GM10847 (cell line): ENCODE measurements around the gene GPR148.

Experiments
- POLR2A ChIP-seq: IDR thresholded peaks from 2 replicates; pipeline ENCODE4 v1.6.1; 2011; ENCODE audit not compliant: insufficient read length; ENCODE audit errors: extremely low read depth

GPR148 gene

DNA sequence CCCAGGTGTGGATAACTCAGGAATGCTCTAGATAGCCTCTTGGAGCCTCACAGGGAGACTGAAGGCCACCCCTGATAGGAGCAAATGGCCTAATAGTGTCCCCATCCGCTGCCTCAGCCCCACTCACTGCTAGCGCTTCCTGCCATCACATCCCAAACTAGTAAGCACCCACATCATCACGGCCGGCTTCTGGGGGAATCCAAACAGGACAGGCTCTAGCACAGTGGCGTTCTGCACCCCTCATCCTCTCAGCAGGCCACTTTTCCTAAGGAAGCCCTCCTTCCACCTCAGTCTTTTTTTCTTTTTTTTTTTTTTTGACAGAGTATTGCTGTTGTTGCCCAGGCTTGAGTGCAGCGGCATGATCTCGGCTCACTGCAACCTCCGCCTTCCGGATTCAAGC is 20.2 kb downstream of the GPR148 start:
- TF ChIP-seq POLR2A, result no peak

DNA sequence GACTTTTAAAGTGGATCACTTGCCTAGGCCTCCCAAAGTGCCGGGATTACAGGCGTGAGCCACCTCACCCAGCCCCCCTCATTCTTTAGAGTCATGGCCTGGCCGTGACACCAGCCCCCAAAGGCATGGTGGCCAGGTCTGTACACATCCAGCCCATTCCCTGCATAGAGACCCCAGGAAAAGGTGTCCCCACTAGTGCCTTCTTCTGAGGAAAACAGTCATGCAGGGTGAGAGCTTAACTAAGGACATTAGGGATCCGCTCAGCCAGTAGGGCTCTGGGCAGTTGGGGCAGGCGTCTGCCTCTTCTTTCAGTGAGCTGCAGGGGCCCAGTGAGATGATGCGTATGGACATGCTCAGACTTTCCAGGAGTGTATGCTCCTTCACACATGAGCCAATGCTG is 20.8 kb downstream of the GPR148 start:
- TF ChIP-seq POLR2A, result no peak

DNA sequence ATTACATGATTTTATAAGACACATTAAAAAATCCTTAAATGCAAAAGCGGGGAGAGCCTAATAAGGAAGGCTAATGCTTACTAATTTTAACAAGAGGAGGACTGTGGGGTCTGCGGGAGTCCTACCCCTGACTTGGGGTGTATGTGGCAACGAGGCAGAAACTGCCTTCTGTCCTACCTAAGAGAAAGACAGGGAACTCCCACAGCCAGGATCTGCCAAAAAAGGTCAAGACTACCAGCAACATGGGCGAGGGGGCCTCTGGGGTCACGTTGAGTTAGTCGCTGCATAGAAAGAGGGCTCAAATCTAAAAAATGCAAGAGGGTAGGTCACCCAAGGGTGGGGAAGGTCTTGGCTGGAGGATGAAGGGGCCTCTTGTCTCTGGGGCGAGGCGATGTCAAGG is 25.9 kb downstream of the GPR148 start:
- no peak for TF ChIP-seq POLR2A

DNA sequence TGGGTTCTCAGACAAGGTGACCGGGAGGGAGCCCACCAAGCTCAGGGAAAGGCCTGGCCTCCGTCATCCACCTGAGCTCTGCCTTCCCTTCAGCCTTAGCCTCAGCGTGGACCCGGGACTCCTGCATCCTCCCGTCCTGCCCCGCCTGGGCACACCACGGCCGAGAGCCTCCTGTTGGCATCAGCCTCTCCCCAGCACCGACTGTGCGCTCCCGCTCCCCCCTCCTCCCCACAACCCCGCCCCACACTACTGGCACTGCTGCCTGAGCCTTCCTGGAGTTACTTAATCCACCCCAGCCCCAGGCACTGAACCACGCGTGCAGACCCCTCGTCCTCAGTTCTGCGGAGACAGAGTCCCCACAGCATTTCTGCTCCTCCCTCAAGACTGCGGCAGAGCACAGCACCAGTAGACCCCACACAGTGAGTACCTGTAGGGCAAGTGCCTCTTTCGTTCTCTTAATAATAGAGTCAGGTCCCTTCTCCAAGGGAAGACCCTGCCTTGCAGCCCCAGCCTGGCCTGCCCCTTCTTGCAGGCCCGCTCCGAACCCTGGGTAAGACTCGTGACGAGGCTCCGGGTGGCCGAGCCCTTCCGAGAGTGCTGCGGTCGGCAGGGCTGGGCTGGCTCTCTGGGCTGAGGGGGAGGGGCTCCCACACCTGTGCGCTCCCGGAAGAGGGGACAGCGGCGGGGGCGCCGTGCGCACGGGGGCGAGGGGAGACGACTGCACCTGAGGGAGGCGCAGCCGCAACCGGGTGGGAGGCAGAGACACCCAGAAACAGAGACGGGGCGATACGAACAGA is 26.6 kb downstream of the GPR148 start, which contains the start of gene AMER3:
TSS of gene AMER3 (plus strand) at position 285 of the 797 bp plus-strand sequence. CDS start 6,533 bp downstream, outside the sequence.
- TF ChIP-seq POLR2A, result no peak

DNA sequence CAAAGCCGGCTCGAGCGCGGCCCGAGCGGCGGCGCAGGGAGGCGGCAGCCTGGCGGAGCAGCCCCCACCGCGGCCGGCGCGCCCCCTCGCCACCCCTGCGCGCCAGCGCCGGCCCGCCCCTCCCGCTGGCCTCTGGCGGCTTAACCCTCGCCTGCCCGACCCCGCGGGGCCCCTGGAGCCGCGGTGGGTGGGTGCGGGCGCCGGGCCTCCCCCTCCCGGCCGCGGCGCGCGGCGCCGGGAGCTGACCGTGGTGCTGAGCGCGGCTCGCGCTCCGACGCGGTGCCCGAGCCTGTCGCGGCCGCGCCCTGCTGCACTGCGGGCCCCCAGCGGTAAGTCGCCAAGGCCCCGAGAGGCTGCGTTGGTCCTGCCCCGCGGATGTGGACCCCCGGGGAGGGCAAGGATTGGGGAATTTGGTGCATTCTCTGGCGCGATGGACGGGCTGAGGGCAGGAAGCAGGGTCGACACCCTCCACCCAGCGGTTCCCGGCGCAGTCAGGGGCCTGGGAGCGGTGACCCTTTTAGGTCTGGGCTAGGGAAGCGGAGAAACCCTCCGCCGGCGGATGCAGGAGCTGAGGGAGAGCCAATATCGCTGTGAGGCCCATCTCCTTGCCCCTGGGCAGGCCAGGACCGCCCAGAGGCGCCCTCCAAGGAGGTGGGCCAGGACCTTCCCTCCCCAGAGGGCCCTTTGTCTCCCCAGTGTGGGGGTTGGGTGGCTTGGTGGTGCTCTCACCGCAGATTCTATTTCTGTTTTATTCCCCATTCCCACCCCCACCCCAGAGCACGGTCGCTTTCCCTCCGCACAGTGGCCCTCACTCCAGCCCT is 27.4 kb downstream of the GPR148 start:
- TF ChIP-seq POLR2A, result no peak

DNA sequence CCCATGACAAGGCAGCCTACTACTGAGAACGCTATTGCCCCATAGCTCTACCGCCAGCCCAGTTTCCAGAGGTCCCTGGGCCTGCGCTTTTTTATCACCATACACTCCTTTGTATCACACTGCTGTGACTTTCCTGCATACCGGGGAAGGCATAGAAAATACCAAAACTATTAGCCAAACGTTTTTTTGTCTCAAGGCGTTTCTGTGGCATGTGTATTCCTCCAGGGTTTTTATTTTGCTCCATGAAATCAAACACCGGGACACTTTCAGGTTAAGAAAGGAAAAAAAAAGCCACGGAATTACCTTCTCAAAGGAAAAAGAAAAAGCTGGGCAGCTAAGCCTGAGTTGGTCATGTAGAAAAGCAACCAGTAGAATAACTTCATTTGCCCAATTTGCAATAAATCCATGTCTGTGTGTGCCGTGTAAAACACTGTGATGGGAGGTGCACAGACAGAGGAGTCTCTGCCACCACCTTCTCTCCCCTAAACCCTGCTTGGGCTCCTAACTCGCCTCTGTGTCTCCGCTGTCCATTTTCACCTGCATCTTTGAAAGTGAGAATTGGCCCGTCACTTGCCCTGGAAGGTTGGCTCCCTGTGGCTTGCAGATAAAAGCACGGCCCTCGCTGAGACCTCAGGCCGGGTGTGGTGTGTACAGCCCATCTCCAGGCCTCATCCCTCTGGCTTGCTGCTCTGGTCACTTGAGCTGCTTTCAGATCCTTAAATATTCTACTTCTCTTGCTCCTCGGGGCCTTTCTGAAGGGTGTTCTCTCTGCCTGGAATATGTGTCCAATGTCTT is 28.2 kb downstream of the GPR148 start:
- TF ChIP-seq POLR2A, result no peak

DNA sequence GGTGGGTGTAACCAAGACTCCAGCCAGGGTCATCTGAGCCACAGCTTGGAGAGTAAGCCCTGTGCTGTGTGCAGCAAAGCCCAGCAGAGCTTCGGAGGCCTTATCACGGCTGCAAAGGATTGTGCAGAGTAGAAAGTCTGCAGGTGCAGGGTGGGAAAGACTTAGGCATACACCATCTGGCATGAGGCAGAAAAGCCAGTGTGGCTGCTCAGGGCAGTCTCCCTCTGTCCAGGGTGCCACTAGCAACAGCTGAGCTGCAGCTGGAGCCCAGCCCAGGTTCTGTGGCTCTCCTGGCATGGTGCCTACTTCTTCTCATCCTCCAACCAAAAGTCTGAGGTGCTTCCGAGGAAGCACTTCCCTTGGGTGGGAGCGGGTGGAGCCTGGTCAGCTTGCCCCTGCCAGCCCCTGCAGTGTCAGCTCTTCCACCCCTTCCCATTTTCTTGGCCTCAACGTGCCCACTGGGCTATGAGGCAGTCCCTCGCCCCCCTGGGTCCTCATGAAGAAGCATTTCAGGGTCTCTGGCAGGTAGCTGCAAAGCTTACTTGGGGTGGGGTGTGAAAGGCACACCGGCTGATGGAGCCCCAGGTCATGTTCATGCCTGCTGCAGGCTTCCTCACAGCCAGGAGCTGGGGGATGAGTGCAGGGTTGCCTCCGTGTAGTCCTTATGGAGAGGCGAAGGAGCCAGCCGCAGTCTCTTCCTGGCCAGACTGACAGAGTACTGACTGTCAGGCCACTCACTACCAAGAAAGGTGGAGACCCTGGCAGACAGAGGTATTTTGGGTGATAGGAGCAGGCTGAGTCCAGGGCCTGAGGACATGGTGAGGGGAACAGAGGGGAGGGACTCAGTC is 31.3 kb downstream of the GPR148 start:
- TF ChIP-seq POLR2A, result no peak

DNA sequence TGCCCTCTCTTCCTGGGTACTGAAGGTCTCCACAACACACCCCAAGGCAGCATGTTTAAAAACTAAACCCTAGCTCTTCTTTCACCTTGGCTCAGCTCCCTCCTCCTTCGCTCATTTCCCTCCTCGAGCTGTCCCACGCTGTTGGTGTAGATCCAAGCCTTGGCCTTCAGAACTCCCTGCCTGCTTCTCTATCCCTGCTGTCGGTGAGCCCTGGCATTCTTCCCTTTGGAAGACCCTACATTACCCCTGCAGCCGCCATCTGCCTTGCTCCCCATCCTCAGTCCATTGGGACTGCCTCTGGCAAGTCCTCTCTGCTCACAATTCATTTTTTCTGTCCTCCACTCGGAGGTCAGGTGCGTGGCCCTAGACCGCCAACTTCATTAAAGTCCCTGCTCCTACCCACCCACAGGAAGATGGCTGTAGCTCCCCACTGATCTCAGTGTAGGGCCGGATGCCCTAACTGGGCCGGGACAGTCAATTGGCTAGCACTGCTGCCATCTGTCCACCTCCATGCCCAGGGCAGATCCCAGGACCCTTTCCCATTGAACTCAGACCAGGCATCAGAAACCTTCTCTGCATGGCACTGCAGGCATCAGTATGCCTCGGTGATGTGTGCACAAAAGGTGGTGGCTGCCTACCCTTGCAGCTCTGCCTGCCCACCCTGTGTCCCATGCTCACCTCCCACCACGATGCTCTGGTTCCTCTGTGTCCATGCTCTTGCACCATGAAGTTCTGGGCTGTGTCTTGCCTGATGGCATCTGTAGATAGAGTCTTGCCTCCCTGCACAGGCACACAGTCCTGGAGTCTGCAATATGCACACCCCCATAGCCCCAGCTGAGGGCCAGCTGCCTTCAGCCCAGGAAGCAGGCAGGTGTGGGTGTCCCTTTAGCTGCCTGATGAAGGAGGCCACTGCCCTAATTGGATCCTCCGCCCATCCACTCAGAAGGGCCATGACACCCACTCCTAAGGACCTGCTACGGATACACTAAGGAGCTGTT is 32.2 kb downstream of the GPR148 start:
- no peak for TF ChIP-seq POLR2A

DNA sequence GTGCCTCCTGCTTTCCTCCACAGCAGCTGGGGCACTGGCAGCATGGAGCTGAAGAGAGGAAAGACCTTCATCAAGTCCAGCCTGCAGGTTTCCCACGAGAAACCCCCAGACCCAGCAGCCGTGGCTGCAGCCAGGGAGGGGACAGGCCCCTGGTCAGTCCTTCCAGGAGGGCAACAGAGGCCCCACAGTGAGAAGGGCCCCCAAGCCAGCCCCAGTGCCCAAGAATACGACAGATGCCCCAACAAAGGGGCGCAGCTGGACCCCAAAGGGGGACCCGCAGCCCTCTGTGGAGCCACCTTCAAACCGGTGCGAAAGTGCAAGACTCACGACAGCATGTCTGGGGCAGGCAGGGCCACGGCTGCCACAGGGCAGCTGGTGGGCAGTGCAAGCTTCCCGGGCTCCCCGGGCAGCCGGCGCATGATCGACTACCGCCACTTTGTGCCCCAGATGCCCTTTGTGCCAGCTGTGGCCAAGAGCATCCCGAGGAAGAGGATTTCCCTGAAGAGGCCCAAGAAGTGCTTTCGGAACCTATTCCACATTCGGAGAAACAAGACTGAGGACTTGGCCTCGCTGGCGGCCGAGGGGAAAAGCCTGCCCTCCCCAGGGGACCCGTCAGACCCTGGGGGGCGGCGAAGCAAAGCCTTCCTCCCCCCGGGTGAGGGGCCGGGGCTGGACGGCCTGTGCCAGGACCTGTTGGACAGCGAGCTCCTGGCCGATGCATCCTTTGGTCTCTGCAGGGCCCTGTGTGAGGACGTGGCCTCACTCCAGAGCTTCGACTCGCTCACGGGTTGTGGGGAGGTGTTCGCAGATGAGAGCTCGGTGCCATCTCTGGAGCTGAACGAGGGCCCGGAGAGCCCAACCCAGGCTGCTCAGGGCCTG is 33.4 kb downstream of the GPR148 start:
- TF ChIP-seq POLR2A, result no peak

DNA sequence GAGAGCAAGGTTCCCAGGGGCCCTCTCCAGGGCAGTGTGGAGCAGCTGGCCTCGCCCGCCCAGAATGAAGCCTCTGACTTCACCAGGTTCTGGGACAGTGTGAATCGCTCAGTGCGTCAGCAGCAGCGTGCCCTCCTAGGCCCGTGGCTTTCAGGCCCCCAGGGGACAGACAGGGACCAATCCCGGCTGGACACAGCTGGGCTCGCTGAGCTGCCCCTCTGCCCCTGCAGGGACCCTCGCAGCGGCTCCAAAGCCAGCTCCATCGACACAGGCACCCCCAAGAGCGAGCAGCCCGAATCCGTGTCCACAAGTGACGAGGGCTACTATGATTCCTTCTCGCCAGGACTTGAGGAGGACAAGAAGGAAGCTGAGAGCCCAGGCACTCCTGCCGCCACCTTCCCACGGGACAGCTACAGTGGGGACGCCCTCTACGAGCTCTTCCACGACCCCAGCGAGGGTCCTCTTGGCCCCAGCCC is 34.1 kb downstream of the GPR148 start:
- TF ChIP-seq POLR2A, result no peak

DNA sequence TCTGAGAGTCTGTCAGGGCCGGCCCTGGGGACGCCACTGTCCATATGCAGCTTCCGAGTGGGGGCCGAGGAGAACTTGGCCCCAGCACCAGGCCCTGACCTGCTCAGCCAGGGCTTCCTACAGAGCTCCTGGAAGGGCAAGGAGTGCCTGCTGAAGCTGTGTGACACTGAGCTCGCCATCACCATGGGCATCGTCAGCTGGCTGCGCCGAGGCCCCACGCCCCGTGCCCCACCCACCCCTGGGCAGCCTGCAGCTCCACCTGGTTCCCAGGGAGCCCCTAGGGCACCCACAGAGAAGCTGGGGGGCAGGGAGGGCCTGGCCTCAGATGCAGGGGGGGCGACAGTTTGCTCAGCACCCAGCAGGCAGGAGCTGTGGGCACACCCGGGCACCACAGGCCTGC is 34.5 kb downstream of the GPR148 start:
- no peak for TF ChIP-seq POLR2A
